K562 (cell line): ENCODE data around the gene SLC6A16. TPM values are rescaled to one million over a fixed set of nuclear protein-coding genes. Genes with fewer than 3 reads are reported as not detected.

Source experiments
- ARID1B ChIP-seq: fragments of 450-650 bp; IDR thresholded peaks from 2 replicates; pipeline ENCODE4 v1.6.1; 2016; ENCODE audit warnings: antibody characterized with exemption, mild to moderate bottlenecking, inconsistent platforms
- BCLAF1 ChIP-seq, 2 experiments: fragments of 450-650 bp in 1 of 2; IDR thresholded peaks; 2 replicates each; pipeline ENCODE4 v1.6.1; 2011 to 2017; ENCODE audit warnings: low read depth in 2 of 2, antibody characterized with exemption in 1 of 2, borderline replicate concordance in 1 of 2, low read length in 1 of 2, mild to moderate bottlenecking in 1 of 2, mixed read lengths in 1 of 2; ENCODE audit not compliant: control insufficient read depth in 1 of 2
- DMBX1 ChIP-seq: fragments of 250-450 bp; sonication (Bioruptor Pico); IDR thresholded peaks from 2 replicates; pipeline ENCODE4 v1.8.0; 2022; ENCODE audit warnings: inconsistent platforms, mild to moderate bottlenecking, moderate library complexity, borderline replicate concordance
- FOXK2 ChIP-seq, 2 experiments: fragments of 450-650 bp; IDR thresholded peaks in 1 of 2; conservative IDR thresholded peaks in 1 of 2; 2 replicates each; pipeline ENCODE4 v1.6.1; 2016; ENCODE audit warnings: low read depth in 2 of 2, mild to moderate bottlenecking in 1 of 2
- FOXM1 ChIP-seq, 2 experiments: fragments of 450-650 bp in 1 of 2; sonication (generic) in 1 of 2; formaldehyde crosslinking in 1 of 2; IDR thresholded peaks; 2 replicates each; pipeline versions ENCODE4 v1.6.1 to v1.9.0; 2017 to 2022; ENCODE audit warnings: low read depth in 2 of 2, mild to moderate bottlenecking in 2 of 2, missing genetic modification reagents in 1 of 2, moderate library complexity in 1 of 2
- HDAC6 ChIP-seq: IDR thresholded peaks from 2 replicates; pipeline ENCODE4 v1.6.1; 2012; ENCODE audit warnings: low read depth, mild to moderate bottlenecking, control low read depth, inconsistent platforms, low read length, moderate library complexity
- HIVEP1 ChIP-seq: fragments of 250-450 bp; sonication (Bioruptor Pico); IDR thresholded peaks from 2 replicates; pipeline ENCODE4 v1.4.0; 2020; ENCODE audit warnings: mild to moderate bottlenecking
- NFRKB ChIP-seq: fragments of 450-650 bp; IDR thresholded peaks from 2 replicates; pipeline ENCODE4 v1.6.1; 2016; ENCODE audit warnings: low read depth
- NR2F6 ChIP-seq: fragments of 450-650 bp; formaldehyde crosslinking; IDR thresholded peaks from 2 replicates; pipeline ENCODE4 v1.4.0; 2020; ENCODE audit warnings: mild to moderate bottlenecking
- PHB ChIP-seq: fragments of 250-450 bp; sonication (Bioruptor Pico); IDR thresholded peaks from 2 replicates; pipeline ENCODE4 v1.5.0; 2021
- PML ChIP-seq: IDR thresholded peaks from 2 replicates; pipeline ENCODE4 v1.6.1; 2012; ENCODE audit warnings: low read length, inconsistent platforms
- SIN3A ChIP-seq, 2 experiments: fragments of 150-350 bp in 1 of 2; IDR thresholded peaks; 2 replicates each; pipeline ENCODE4 v1.6.1; 2011 to 2016; ENCODE audit warnings: borderline replicate concordance in 2 of 2, low read depth in 2 of 2, low read length in 2 of 2, mild to moderate bottlenecking in 2 of 2, moderate library complexity in 2 of 2; ENCODE audit not compliant: control insufficient read depth in 1 of 2
- SMAD4 ChIP-seq: fragments of 250-450 bp; sonication (Bioruptor Pico); conservative IDR thresholded peaks from 2 replicates; pipeline ENCODE4 v1.8.0; 2021; ENCODE audit warnings: inconsistent platforms, mild to moderate bottlenecking, moderate library complexity
- SNAPC5 ChIP-seq: fragments of 250-450 bp; sonication (Bioruptor Pico); IDR thresholded peaks from 2 replicates; pipeline ENCODE4 v1.8.0; 2021; ENCODE audit warnings: moderate library complexity, mild to moderate bottlenecking, inconsistent platforms
- ZNF354B ChIP-seq: fragments of 250-450 bp; sonication (Bioruptor Pico); IDR thresholded peaks from 2 replicates; pipeline ENCODE4 v1.4.0; 2020
- ZNF57 ChIP-seq: fragments of 450-650 bp; formaldehyde crosslinking; IDR thresholded peaks from 2 replicates; pipeline ENCODE4 v1.4.0; 2020; ENCODE audit warnings: mild to moderate bottlenecking, moderate library complexity
- ZSCAN29 ChIP-seq: fragments of 450-650 bp; IDR thresholded peaks from 2 replicates; pipeline ENCODE4 v1.6.1; 2017
- polyA plus RNA-seq, 8 experiments: library from polyadenylated mRNA; depleted of rRNA in 4 of 8; stranded (reverse) in 5 of 8; unstranded in 3 of 8; fragments of >200 nt; fragmentation: Nextera tagmentation in 2 of 8; fragmentation: Illumina TruSeq in 1 of 8; extraction: Ambion mirVana in 2 of 8; extraction: Trizol in 1 of 8; gene quantifications; 2 replicates each; pipeline versions ENCODE4 v1.2.1 to v1.2.3, GENCODE V29; 2011 to 2014; ENCODE audit warnings: inconsistent platforms in 1 of 8, missing spikeins in 1 of 8
- total RNA-seq, 7 experiments: library from RNA; depleted of rRNA in 6 of 7; stranded (reverse); fragments of >200 nt in 6 of 7; fragmentation: Illumina TruSeq in 2 of 7; extraction: Trizol in 2 of 7; gene quantifications; 2 replicates each; pipeline versions ENCODE4 v1.2.1 to v1.2.3, GENCODE V29; 2011 to 2021; ENCODE audit warnings: low replicate concordance in 1 of 7
- TF ChIP-seq, protein P1 (sequence below): fragments of 450-650 bp; formaldehyde crosslinking; IDR thresholded peaks from 2 replicates; pipeline ENCODE4 v1.4.0; 2020; ENCODE audit warnings: mild to moderate bottlenecking, mixed read lengths
- TF ChIP-seq, protein P2 (sequence below): sonication (generic); formaldehyde crosslinking; IDR thresholded peaks from 2 replicates; pipeline ENCODE4 v1.8.0; 2023; ENCODE audit warnings: mild to moderate bottlenecking, missing genetic modification reagents

The SLC6A16 gene
- total and polyA plus RNA-seq, 9 of the 15 experiments (the other 6 are each of a cell fraction or from before 2014, with no cell fraction given): 0.05 to 0.95 (median 0.36) TPM

DNA sequence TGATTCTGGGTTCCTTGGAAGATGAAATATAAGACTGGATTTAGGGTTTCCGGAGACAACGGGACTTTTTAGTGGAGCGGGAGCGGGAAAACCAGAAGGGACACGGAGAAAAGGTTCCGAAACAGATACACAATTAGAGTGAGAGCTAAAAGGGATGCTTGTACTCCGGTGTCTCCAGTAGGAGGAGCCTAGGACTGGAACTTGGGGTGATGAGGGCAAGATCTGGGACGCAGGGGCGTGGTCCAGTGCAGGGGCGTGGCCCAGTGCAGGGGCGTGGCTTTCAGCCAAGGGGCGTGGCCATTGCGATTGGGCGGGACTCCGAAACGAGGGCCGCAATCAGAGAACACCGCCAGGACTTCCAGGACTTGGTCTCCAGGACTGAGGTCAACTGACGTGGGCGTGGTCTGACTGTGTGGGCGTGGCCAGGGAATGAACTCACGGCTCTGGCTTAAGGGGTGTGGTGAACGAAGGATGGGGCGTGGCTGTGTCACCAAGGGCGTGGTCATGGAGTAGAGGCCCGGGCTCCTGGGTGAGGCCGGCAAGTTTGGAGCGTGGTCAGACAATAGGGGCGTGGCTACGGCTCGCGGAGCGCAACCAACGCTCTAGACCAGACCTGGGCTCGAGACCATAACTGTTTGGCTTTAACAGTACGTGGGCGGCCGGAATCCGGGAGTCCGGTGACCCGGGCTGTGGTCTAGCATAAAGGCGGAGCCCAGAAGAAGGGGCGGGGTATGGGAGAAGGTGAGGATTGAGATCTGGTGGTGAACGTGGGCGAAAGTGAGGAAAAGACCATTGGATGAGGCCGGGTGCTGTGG, 38.5 kb upstream of the SLC6A16 start, which contains the start of gene DKKL1 (continued):
- TF ChIP-seq SIN3A (IDR thresholded peaks at IDR 0.05; ENCODE audit: borderline replicate concordance in 2 of 2, control insufficient read depth in 1 of 2, low read depth in 2 of 2, low read length in 2 of 2) (peak in 1 of 2 experiments; percentile 38; a peak in 1 of 4 replicates), FOXM1 (IDR thresholded peaks at IDR 0.05; ENCODE audit: low read depth) (no peak), FOXM1 (CRISPR knock-in tag; IDR thresholded peaks at IDR 0.05; ENCODE audit: low read depth) (no peak; the same call in 1 of the 2 replicates), DMBX1 (CRISPR knock-in tag) (no peak), BCLAF1 (IDR thresholded peaks at IDR 0.05; ENCODE audit: borderline replicate concordance in 1 of 2, control insufficient read depth in 1 of 2, low read depth in 2 of 2, low read length in 1 of 2) (peak in 1 of 2 experiments; percentile 84; a peak in 1 of 4 replicates), HDAC6 (no peak), ZNF57 (no peak), ZSCAN29 (no peak), PML (no peak), ZNF354B (no peak), PHB (CRISPR knock-in tag) (no peak), NR2F6 (no peak), ARID1B (no peak; the same call in 1 of the 2 replicates), FOXK2 (conservative IDR thresholded peaks at IDR 0.05 in 1 of 2, IDR thresholded peaks at IDR 0.05 in 1 of 2; ENCODE audit: low read depth in 2 of 2) (peak; percentile 80 to 81), NFRKB (no peak), SNAPC5 (no peak), HIVEP1 (CRISPR knock-in tag) (no peak), SMAD4 (peak; percentile 86)
- TF ChIP-seq, protein P1, sequence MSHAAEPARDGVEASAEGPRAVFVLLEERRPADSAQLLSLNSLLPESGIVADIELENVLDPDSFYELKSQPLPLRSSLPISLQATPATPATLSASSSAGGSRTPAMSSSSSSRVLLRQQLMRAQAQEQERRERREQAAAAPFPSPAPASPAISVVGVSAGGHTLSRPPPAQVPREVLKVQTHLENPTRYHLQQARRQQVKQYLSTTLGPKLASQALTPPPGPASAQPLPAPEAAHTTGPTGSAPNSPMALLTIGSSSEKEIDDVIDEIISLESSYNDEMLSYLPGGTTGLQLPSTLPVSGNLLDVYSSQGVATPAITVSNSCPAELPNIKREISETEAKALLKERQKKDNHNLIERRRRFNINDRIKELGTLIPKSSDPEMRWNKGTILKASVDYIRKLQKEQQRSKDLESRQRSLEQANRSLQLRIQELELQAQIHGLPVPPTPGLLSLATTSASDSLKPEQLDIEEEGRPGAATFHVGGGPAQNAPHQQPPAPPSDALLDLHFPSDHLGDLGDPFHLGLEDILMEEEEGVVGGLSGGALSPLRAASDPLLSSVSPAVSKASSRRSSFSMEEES: no peak
- TF ChIP-seq, protein P2, sequence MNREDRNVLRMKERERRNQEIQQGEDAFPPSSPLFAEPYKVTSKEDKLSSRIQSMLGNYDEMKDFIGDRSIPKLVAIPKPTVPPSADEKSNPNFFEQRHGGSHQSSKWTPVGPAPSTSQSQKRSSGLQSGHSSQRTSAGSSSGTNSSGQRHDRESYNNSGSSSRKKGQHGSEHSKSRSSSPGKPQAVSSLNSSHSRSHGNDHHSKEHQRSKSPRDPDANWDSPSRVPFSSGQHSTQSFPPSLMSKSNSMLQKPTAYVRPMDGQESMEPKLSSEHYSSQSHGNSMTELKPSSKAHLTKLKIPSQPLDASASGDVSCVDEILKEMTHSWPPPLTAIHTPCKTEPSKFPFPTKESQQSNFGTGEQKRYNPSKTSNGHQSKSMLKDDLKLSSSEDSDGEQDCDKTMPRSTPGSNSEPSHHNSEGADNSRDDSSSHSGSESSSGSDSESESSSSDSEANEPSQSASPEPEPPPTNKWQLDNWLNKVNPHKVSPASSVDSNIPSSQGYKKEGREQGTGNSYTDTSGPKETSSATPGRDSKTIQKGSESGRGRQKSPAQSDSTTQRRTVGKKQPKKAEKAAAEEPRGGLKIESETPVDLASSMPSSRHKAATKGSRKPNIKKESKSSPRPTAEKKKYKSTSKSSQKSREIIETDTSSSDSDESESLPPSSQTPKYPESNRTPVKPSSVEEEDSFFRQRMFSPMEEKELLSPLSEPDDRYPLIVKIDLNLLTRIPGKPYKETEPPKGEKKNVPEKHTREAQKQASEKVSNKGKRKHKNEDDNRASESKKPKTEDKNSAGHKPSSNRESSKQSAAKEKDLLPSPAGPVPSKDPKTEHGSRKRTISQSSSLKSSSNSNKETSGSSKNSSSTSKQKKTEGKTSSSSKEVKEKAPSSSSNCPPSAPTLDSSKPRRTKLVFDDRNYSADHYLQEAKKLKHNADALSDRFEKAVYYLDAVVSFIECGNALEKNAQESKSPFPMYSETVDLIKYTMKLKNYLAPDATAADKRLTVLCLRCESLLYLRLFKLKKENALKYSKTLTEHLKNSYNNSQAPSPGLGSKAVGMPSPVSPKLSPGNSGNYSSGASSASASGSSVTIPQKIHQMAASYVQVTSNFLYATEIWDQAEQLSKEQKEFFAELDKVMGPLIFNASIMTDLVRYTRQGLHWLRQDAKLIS: no peak
